Fibroblast of mammary gland (primary cell): ENCODE measurements around the gene ZBTB33.

Experiments used
- DNase-seq: peaks from one replicate; pipeline ENCODE4 v3.0.0-alpha.2; 2010; ENCODE audit warnings: low read depth
- H3K4me3 ChIP-seq: 2 replicates; pipeline ENCODE4 v1.5.1; 2011; ENCODE audit warnings: low read depth, mild to moderate bottlenecking, low read length, moderate library complexity; ENCODE audit not compliant: control insufficient read depth
- TF ChIP-seq, protein P1 (sequence below): conservative IDR thresholded peaks from 2 replicates; pipeline ENCODE4 v1.5.1; 2011; ENCODE audit warnings: low read depth, low read length, inconsistent platforms; ENCODE audit not compliant: control insufficient read depth, insufficient read depth

The ZBTB33 gene

DNA sequence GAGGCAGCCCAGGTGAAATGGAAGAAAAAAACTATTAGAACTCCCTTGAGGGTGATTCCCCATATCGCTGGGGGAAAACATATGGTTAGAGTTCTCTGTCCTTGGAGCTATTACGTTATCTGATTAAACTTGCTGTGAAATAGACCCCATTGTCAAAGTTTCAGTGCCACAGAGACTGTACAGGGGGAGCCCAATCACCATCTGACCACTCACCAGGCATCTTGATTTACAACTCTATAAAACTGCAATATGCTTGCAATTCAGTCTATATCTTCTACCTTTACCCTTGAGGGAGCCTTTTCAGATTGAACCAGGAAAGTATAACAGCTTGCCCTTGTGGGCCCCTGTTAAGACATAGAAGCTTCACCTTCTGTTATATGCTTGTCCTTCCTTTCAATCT lies 42.4 kb downstream of the ZBTB33 start:
- DNase-seq: no peak
- TF ChIP-seq, protein P1, sequence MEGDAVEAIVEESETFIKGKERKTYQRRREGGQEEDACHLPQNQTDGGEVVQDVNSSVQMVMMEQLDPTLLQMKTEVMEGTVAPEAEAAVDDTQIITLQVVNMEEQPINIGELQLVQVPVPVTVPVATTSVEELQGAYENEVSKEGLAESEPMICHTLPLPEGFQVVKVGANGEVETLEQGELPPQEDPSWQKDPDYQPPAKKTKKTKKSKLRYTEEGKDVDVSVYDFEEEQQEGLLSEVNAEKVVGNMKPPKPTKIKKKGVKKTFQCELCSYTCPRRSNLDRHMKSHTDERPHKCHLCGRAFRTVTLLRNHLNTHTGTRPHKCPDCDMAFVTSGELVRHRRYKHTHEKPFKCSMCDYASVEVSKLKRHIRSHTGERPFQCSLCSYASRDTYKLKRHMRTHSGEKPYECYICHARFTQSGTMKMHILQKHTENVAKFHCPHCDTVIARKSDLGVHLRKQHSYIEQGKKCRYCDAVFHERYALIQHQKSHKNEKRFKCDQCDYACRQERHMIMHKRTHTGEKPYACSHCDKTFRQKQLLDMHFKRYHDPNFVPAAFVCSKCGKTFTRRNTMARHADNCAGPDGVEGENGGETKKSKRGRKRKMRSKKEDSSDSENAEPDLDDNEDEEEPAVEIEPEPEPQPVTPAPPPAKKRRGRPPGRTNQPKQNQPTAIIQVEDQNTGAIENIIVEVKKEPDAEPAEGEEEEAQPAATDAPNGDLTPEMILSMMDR: no peak
- no peak overlapping the region for H3K4me3 ChIP-seq

DNA sequence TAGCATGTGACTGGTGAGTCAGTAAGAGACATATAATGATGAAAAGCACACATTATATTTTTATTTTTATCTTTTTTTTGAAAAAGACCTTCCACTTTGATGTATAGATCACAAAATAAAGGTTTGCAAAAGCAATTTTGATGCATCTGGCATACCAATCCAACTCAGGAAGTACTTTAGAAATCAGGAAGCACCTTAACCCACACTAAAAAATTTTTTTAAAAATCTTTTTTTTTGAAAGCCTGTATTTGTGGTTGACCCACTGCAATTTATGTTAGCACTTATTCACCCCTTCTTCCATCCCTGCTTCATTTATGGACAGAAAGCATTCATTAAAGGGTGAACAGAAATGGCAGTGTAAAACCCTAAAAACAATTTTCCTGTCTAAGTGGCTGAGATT lies 44.0 kb downstream of the ZBTB33 start:
- TF ChIP-seq, protein P1: no peak
- no peak for DNase-seq
- H3K4me3 ChIP-seq: no peak overlapping the region

DNA sequence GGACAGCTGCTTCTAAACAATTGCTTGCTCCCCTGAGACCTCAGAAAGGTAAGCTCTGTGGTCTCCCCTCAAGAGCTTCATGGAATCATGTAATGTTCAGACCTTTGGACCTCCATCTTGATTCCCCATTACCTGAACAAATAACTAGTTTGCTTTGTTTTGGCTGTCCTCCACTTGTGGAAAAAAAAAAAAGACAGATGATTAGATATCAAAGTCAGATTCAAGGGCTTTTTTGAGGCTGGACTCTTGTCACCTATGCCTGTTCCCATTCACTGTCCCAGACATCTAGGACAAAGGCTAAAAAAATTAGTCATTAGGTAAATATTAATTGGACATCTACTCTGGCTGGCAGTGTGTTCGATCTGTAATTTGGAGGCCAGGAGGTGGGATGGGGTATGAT lies 47.3 kb downstream of the ZBTB33 start:
- H3K4me3 ChIP-seq: no peak overlapping the region
- TF ChIP-seq, protein P1: no peak
- no peak for DNase-seq

DNA sequence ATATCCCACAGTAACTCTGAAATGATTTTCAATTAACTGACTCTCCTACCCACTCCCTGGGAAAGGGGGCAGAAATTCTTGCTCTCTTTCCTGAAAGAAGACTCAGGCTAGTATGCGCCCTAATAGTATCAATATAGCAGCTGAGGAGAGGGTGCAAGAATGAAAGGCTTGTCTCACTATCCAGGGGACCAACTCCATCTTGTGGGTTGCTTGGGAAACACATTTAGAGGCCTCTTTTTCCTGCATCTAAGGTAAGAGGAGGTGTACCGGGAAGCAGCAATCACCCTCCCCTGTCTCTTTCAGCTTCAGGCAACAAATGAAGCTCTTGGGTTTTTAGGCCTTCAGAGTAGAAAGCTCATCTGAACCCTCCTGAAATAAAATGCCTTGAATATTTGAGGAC lies 49.3 kb downstream of the ZBTB33 start:
- DNase-seq: no peak
- no peak overlapping the region for H3K4me3 ChIP-seq
- TF ChIP-seq, protein P1: no peak

DNA sequence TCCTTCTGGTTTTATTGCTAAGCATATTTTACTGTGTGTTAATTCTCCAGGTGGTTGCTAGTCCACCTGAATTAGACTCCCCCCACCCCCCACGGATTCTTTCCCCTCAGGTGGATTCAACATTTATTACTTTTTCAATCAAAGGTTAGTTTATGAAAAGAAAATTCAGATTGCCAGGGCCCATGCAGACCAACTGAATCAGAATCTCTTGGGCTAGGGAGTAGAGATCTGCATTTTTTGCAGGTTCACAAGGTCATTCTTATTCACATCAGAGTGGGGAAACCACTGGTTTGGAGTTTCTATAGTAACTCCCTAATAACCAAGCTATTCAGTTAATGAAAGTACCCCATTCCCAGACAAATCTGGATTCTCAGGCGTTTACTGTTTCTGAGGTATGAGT lies 50.9 kb downstream of the ZBTB33 start:
- TF ChIP-seq, protein P1: no peak
- no peak overlapping the region for H3K4me3 ChIP-seq
- no peak for DNase-seq

DNA sequence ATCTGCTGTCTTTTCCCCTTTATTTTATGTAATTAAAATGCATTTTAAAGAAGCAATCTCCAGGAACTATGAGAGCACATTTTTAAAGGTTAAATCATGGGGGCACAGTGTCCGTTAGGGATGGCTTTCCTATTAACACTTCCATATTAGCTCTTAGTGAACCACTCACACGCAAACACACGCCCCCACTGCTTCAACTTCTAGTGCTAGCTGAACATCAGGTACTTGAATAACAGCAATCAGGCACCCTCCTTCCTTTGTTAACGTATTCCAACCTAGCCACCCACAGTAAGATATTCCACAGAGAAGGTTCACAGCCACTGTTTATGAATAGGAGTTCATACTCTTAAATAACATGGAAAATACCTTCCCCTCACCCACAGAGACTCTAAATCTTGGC lies 51.3 kb downstream of the ZBTB33 start:
- TF ChIP-seq, protein P1: no peak
- H3K4me3 ChIP-seq: no peak overlapping the region
- no peak for DNase-seq

DNA sequence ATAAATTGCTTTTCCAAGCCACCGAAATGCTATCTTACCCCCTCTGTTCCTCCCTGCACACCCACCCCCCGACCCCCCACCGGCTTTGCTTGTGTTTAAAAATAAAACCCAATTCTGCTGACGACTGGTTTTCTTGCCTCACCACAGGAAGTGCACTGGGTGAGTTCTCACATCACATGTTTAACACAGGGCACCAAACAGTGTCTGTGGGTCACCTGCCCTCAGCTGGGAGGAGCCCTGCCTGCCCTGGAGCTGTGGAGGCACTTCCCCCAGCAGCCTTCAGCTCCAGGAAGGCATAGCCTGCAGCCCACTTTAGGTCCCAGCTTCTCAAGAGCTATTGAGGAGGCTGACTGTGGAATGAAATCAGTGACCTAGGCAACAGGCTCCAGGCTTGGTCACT lies 51.8 kb downstream of the ZBTB33 start:
- no peak overlapping the region for H3K4me3 ChIP-seq
- TF ChIP-seq, protein P1: no peak
- DNase-seq: no peak
